ENCODE results near the gene NAA80.
A peak's percentile ranks its signal among the peaks of the same experiment; 100 is the strongest.

The NAA80 gene

GRCh38 chr3:50254577-50255250 is 44.5 kb downstream of the NAA80 start:
- DNase-seq, result no peak

DNA sequence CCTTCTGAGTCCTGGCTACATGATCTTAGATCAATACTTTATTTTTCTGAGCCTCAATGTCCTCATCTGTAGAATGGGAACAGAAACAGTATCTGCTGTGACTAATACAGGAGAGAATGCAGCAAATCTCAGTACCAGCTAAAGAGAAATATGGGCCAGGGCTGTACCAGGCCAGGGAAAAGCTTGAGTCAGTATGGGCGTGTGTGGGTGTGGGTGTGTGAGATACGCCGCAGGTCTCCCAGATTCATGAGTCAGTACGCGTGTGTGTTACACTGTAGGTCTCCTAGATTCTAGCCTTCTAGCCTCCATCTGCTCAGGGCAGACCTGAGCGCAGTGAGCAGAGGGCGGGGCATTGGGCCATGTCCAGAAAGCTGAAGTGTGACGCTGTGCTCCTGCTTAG is 48.0 kb downstream of the NAA80 start:
- no peak for DNase-seq

- no peak for DNase-seq
These were observed 48.7 kb downstream of the NAA80 start for GRCh38 chr3:50250514-50250913.

DNA sequence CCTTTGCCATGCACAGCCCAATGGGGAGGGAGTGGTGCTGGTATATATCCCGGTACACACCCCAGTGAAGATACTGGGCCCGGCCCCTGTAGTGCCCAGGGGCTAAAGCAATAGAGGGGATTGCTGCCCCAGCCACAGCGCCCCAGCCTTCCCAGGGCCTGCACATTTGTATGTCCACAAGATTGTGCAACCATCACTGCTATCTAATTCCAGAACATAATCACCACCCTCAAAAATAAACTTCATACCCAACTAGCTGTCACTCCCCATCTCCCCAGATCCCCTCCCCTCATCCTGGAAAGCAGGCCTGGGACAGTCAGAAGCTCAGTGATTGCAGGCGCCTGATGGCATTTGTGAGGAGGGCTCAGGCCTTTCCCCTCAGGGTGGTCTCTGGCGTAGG is 49.7 kb downstream of the NAA80 start:
- DNase-seq, result no peak

GRCh38 chr3:50248387-50248786 is 50.8 kb downstream of the NAA80 start:
- DNase-seq, result no peak

DNA sequence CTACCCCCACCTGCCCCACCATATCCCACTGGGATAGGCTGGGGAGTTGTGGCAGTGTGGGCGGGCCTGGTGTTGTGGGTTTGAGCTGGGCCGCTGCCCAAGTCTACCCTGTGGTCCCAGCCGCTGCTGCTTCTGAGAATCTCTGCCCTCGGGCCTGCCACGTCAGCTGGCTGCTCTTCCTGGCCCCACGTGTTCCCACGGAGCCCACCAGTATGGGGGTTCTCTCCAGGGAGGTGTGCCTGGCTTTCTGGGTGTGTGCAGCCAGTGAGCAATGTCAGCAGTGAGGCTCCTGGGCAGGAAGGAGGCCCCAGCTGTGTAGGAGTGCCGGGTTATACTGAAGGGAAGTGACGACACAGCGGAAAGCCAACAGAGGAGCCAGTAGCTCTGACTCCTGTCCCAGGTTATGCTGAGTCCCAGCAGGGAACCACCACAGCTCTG is 52.7 kb downstream of the NAA80 start:
- DNase-seq, result peak; percentile 73 to 76
